Measurements from ENCODE around the gene IGFBP7.

- TF ChIP-seq JUND (IDR thresholded peaks at IDR 0.05) = no peak
- TF ChIP-seq ZBTB33 (IDR thresholded peaks at IDR 0.05) = no peak
- TF ChIP-seq, protein P1, sequence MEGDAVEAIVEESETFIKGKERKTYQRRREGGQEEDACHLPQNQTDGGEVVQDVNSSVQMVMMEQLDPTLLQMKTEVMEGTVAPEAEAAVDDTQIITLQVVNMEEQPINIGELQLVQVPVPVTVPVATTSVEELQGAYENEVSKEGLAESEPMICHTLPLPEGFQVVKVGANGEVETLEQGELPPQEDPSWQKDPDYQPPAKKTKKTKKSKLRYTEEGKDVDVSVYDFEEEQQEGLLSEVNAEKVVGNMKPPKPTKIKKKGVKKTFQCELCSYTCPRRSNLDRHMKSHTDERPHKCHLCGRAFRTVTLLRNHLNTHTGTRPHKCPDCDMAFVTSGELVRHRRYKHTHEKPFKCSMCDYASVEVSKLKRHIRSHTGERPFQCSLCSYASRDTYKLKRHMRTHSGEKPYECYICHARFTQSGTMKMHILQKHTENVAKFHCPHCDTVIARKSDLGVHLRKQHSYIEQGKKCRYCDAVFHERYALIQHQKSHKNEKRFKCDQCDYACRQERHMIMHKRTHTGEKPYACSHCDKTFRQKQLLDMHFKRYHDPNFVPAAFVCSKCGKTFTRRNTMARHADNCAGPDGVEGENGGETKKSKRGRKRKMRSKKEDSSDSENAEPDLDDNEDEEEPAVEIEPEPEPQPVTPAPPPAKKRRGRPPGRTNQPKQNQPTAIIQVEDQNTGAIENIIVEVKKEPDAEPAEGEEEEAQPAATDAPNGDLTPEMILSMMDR (IDR thresholded peaks at IDR 0.05; ENCODE audit: low read depth, low read length, missing input control) = no peak
- no peak for TF ChIP-seq TAF1 (conservative IDR thresholded peaks at IDR 0.05)
- no peak for TF ChIP-seq REST (IDR thresholded peaks at IDR 0.05)
Measured at GRCh38 chr4:57023104-57023503, 87.1 kb downstream of the IGFBP7 start.

All from liver (tissue), 3 donors.